A673 (cell line): ENCODE measurements around the gene CENPO. TPM values are rescaled to one million over a fixed set of nuclear protein-coding genes. Genes with fewer than 3 reads are reported as not detected.

Experiments used
- BruUV-seq: library from RNA; stranded (reverse); fragments of 400-500 nt; replicated peaks from 2 replicates; lab custom pipeline; 2021; lab: Mats Ljungman, UMichigan
- CTCF ChIA-PET: fragments of 300-600 bp; sonication (Branson Sonifier 250); formaldehyde crosslinking; loops from one replicate; lab custom pipeline; 2022; ENCODE audit warnings: antibody characterized with exemption; lab: Charles Lee
- POLR2A ChIA-PET: fragments of 300-600 bp; sonication (Branson Sonifier 250); formaldehyde crosslinking; loops from one replicate; lab custom pipeline; 2022; ENCODE audit warnings: antibody characterized with exemption; ENCODE audit not compliant: low non-redundant PET; lab: Charles Lee
- DNase-seq: peaks from one replicate; pipeline ENCODE4 v3.0.0-alpha.2; 2015; ENCODE audit warnings: low spot score
- H3K27ac ChIP-seq: fragments of 200-600 bp; sonication (generic); 2 replicates; pipeline ENCODE4 v1.5.1; 2016; ENCODE audit warnings: mixed run types, low read depth, mild to moderate bottlenecking, mixed read lengths, antibody characterized with exemption, low read length; ENCODE audit not compliant: poor library complexity, severe bottlenecking
- H3K27me3 ChIP-seq: fragments of 200-600 bp; sonication (generic); replicated peaks from 2 replicates; pipeline ENCODE4 v1.6.1; 2017; ENCODE audit warnings: mixed run types, low read depth, mild to moderate bottlenecking, mixed read lengths, antibody characterized with exemption, low read length; ENCODE audit not compliant: insufficient read depth, poor library complexity
- H3K36me3 ChIP-seq: fragments of 200-600 bp; sonication (generic); 2 replicates; pipeline ENCODE4 v1.6.1; 2016; ENCODE audit warnings: mixed run types, mild to moderate bottlenecking, mixed read lengths, antibody characterized with exemption, low read length; ENCODE audit not compliant: insufficient read depth, poor library complexity, severe bottlenecking
- H3K4me1 ChIP-seq: fragments of 200-600 bp; sonication (generic); 2 replicates; pipeline ENCODE4 v1.6.1; 2017; ENCODE audit warnings: mixed run types, mild to moderate bottlenecking, mixed read lengths, antibody characterized with exemption, low read length; ENCODE audit not compliant: insufficient read depth, poor library complexity, severe bottlenecking
- H3K4me3 ChIP-seq: fragments of 200-600 bp; sonication (generic); 2 replicates; pipeline ENCODE4 v1.5.1; 2016; ENCODE audit warnings: low read depth, mixed run types, mild to moderate bottlenecking, mixed read lengths, low read length; ENCODE audit not compliant: poor library complexity, severe bottlenecking
- H3K9me3 ChIP-seq: fragments of 200-600 bp; sonication (generic); 2 replicates; pipeline ENCODE4 v1.6.1; 2016; ENCODE audit warnings: mixed run types, low read depth, mild to moderate bottlenecking, mixed read lengths, antibody characterized with exemption, low read length; ENCODE audit not compliant: poor library complexity, severe bottlenecking
- CTCF ChIP-seq: fragments of 300-800, 200-600 bp; sonication (generic); conservative IDR thresholded peaks from 2 replicates; pipeline ENCODE4 v1.5.1; 2017; ENCODE audit warnings: low read depth, mild to moderate bottlenecking, antibody characterized with exemption, low read length, moderate library complexity, mixed read lengths
- EZH2 ChIP-seq: fragments of 200-600 bp; sonication (generic); IDR thresholded peaks from 2 replicates; pipeline ENCODE4 v1.6.1; 2017; ENCODE audit warnings: borderline replicate concordance, low read depth, mild to moderate bottlenecking, mixed read lengths, antibody characterized with exemption, low read length; ENCODE audit not compliant: poor library complexity, severe bottlenecking
- intact Hi-C: fragments of 100-400 bp; cut with micrococcal nuclease; formaldehyde crosslinking; loops from one replicate; pipeline ENCODE4 v1.10.0; 2022; ENCODE audit not compliant: unreplicated experiment
- total RNA-seq: library from RNA; stranded (reverse); gene quantifications from 2 replicates; pipeline ENCODE4 v1.2.3, GENCODE V29; 2021

The CENPO gene
- total RNA-seq, 1 experiment from 2014 or later: 69.4 TPM

- no peak for DNase-seq
- intact Hi-C loops: no loop called here
- ChIA-PET POLR2A (no interaction called here), CTCF (no interaction called here)
- BruUV-seq: no TSS peak
- Histone ChIP-seq H3K4me1 (peaks cover 8% of the 10 kb centered on the region), H3K36me3 (peaks cover 11% of the 10 kb centered on the region), H3K27me3 (no peaks in the 10 kb centered on the region), H3K4me3 (no peak overlapping the region), H3K9me3 (no peaks in the 10 kb centered on the region), H3K27ac (peak overlapping the region; percentile 40)
- no peak for TF ChIP-seq CTCF
- no peak for TF ChIP-seq EZH2
Measured at GRCh38 chr2:24806661-24807036, 13.4 kb downstream of the CENPO start.

- Histone ChIP-seq H3K36me3 (peaks cover 27% of the 10 kb centered on the region), H3K4me1 (peaks cover 8% of the 10 kb centered on the region), H3K27me3 (no peaks in the 10 kb centered on the region), H3K4me3 (no peak overlapping the region), H3K27ac (peak overlapping the region; percentile 31), H3K9me3 (no peaks in the 10 kb centered on the region)
- intact Hi-C loops: no loop called here
- POLR2A ChIA-PET: no interaction called here
- no TSS peak for BruUV-seq
- DNase-seq: no peak
- CTCF ChIA-PET: no interaction called here
- TF ChIP-seq CTCF: no peak
- TF ChIP-seq EZH2: no peak
Measured at GRCh38 chr2:24809316-24810007, 16.2 kb downstream of the CENPO start.

GRCh38 chr2:24813691-24814137 lies 20.5 kb downstream of the CENPO start:
- Histone ChIP-seq H3K36me3 (peaks cover 58% of the 10 kb centered on the region), H3K4me3 (no peak overlapping the region), H3K27me3 (no peaks in the 10 kb centered on the region), H3K9me3 (no peaks in the 10 kb centered on the region), H3K27ac (no peak overlapping the region), H3K4me1 (peaks cover 5% of the 10 kb centered on the region)
- no TSS peak for BruUV-seq
- CTCF ChIA-PET: no interaction called here
- DNase-seq: no peak
- intact Hi-C loops: no loop called here
- POLR2A ChIA-PET: no interaction called here
- TF ChIP-seq CTCF (no peak), EZH2 (no peak)
